SH-SY5Y (cell line): ENCODE results near the gene PROKR1.

ENCODE experiments used
- GATA2 ChIP-seq: IDR thresholded peaks from 2 replicates; pipeline ENCODE4 v1.6.1; 2011; ENCODE audit warnings: mild to moderate bottlenecking, low read depth, low read length
- GATA3 ChIP-seq: IDR thresholded peaks from 2 replicates; pipeline ENCODE4 v1.6.1; 2011; ENCODE audit warnings: low read depth, mild to moderate bottlenecking, low read length, moderate library complexity

GRCh38 chr2:68669651-68670050 is 26.3 kb downstream of the PROKR1 start:
- no peak for TF ChIP-seq GATA3
- no peak for TF ChIP-seq GATA2
